SIG-M5 (cell line): ENCODE data around the gene PDE4B.

Experiments used
- DNase-seq: peaks from one replicate; lab custom pipeline; 2025; lab: John Stamatoyannopoulos, UW

PDE4B gene

GRCh38 chr1:66422804-66423203 is 630.1 kb downstream of the PDE4B start:
- DNase-seq, result no peak
